Frontal cortex (tissue), 4 donors: ENCODE data around the gene FBXO5. TPM values are rescaled to one million over a fixed set of nuclear protein-coding genes. Genes with fewer than 3 reads are reported as not detected.
"Not testable (repeated sequence)": the region's sequence is repeated elsewhere in the genome, so short reads cannot be mapped to it uniquely, and the experiment has no call there.

Source experiments
- DNase-seq, 2 donors: peaks; one replicate each; pipeline ENCODE4 v3.0.0; 2012; ENCODE audit warnings: low spot score in 2 of 2
- FAIRE-seq: peaks from 2 replicates; lab custom pipeline; 2012; peaks lifted over from hg19 to GRCh38; lab: Jason Lieb, UNC
- total RNA-seq: library from RNA; depleted of rRNA; stranded (reverse); fragments of >200 nt; gene quantifications from one replicate; pipeline ENCODE4 v1.2.3, GENCODE V29; 2014
- donor health status: control.
- donor health status: control.
- donor health status: control.

The FBXO5 gene
- total RNA-seq, 1 donor from 2014 or later: 8.6 TPM

GRCh38 chr6:152999538-152999937 is 16.7 kb upstream of the FBXO5 start:
- not testable (repeated sequence) for FAIRE-seq, DNase-seq

- FAIRE-seq (no peak), DNase-seq (no peak)
These were observed 11.0 kb upstream of the FBXO5 start for GRCh38 chr6:152993847-152994246.

GRCh38 chr6:152993431-152993830 is 10.6 kb upstream of the FBXO5 start:
- no peak for DNase-seq
- no peak for FAIRE-seq

GRCh38 chr6:152986978-152987377 is 4.1 kb upstream of the FBXO5 start:
- no peak for FAIRE-seq
- no peak for DNase-seq

GRCh38 chr6:152985300-152985699 is 2.5 kb upstream of the FBXO5 start:
- not testable (repeated sequence) for DNase-seq, FAIRE-seq

GRCh38 chr6:152984513-152984872 is 1.7 kb upstream of the FBXO5 start:
- no peak for DNase-seq
- FAIRE-seq: no peak

- FAIRE-seq (no peak), DNase-seq (peak in 1 of 2 donors; percentile 83)
These were observed 1.0 kb upstream of the FBXO5 start for GRCh38 chr6:152983637-152984512.

GRCh38 chr6:152981989-152982903 is 595 bp downstream of the FBXO5 start:
- FAIRE-seq: no peak
- no peak for DNase-seq

GRCh38 chr6:152981219-152981618 is 1.6 kb downstream of the FBXO5 start:
- FAIRE-seq (no peak), DNase-seq (no peak)

- DNase-seq (no peak), FAIRE-seq (no peak)
These were observed 2.2 kb downstream of the FBXO5 start for GRCh38 chr6:152980656-152981055.

- no peak for FAIRE-seq
- DNase-seq: no peak
These were observed 3.7 kb downstream of the FBXO5 start for GRCh38 chr6:152979116-152979515.

- DNase-seq: no peak
- no peak for FAIRE-seq
These were observed 4.8 kb downstream of the FBXO5 start for GRCh38 chr6:152978058-152978457.

GRCh38 chr6:152977556-152977955 is 5.3 kb downstream of the FBXO5 start:
- DNase-seq (no peak), FAIRE-seq (no peak)

GRCh38 chr6:152976749-152977148 is 6.1 kb downstream of the FBXO5 start:
- DNase-seq (no peak), FAIRE-seq (no peak)

GRCh38 chr6:152975204-152975915 is 7.5 kb downstream of the FBXO5 start:
- DNase-seq: no peak

GRCh38 chr6:152973916-152974315 is 8.9 kb downstream of the FBXO5 start:
- DNase-seq (no peak), FAIRE-seq (no peak)

More at GRCh38 chr6:152975204-152975915, 7.5 kb downstream of the FBXO5 start:
- FAIRE-seq: no peak

- no peak for FAIRE-seq
- no peak for DNase-seq
These were observed 13.0 kb downstream of the FBXO5 start for GRCh38 chr6:152969688-152970418.

- not testable (repeated sequence) for DNase-seq, FAIRE-seq
These were observed 16.5 kb downstream of the FBXO5 start for GRCh38 chr6:152966168-152966894.

- no peak for FAIRE-seq
- DNase-seq: no peak
These were observed 23.5 kb downstream of the FBXO5 start for GRCh38 chr6:152959333-152959732.
